ENCODE results near the gene NAA25. TPM values are rescaled to one million over a fixed set of nuclear protein-coding genes. Genes with fewer than 3 reads are reported as not detected.
A peak's percentile ranks its signal among the peaks of the same experiment; 100 is the strongest.
"Not testable (repeated sequence)": the region's sequence is repeated elsewhere in the genome, so short reads cannot be mapped to it uniquely, and the experiment has no call there.

The NAA25 gene
- polyA plus RNA-seq, 3 donors from 2014 or later: 3.9 to 20.3 (median 9.4) TPM

DNA sequence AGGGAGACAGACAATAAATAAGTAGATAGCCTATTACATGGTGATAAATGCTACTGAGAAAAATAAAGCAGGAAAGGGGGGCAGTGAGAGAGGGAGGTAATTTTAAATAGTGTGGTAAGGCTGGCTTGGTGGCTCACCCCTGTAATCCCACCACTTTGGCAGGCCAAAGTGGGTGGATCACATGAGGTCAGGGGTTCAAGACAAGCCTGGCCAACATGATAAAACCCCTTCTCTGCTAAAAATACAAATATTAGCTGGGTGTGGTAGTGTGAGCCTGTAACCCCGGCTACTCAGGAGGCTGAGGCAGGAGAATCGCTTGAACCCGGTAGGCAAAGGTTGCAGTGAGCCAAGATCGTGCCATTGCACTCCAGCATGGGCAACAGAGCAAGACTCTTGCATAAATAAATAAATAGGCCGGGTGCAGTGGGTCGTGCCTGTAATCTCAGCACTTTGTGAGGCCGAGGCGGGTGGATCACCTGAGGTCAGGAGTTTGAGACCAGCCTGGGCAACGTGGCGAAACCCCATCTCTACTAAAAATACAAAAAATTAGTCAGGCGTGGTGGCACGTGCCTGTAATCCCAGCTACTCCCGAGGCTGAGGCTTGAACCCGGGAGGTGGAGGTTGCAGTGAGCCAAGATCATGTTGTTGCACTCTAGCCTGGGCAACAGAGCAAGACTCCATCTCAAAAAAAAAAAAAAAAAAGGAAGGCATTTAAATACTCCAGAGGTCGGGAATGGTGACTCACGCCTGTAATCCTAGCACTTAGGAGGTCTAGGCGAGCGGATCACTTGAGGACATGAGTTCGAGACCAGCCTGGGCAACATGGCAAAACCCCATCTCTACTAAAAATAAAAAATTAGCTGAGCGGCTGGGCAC lies 2.4 kb upstream of the NAA25 start:
- peak overlapping the region in 1 of 6 donors; percentile 45 for H3K27ac Mint-ChIP-seq
- H3K27me3 Mint-ChIP-seq (ENCODE audit: low read depth in 3 of 3); DNase-seq; H3K9me3 Mint-ChIP-seq; H3K4me3 Mint-ChIP-seq; H3K36me3 Mint-ChIP-seq: not testable (repeated sequence)
- peaks cover 24 to 32% of the 10 kb centered on the region in 2 donors for H3K4me1 Mint-ChIP-seq

DNA sequence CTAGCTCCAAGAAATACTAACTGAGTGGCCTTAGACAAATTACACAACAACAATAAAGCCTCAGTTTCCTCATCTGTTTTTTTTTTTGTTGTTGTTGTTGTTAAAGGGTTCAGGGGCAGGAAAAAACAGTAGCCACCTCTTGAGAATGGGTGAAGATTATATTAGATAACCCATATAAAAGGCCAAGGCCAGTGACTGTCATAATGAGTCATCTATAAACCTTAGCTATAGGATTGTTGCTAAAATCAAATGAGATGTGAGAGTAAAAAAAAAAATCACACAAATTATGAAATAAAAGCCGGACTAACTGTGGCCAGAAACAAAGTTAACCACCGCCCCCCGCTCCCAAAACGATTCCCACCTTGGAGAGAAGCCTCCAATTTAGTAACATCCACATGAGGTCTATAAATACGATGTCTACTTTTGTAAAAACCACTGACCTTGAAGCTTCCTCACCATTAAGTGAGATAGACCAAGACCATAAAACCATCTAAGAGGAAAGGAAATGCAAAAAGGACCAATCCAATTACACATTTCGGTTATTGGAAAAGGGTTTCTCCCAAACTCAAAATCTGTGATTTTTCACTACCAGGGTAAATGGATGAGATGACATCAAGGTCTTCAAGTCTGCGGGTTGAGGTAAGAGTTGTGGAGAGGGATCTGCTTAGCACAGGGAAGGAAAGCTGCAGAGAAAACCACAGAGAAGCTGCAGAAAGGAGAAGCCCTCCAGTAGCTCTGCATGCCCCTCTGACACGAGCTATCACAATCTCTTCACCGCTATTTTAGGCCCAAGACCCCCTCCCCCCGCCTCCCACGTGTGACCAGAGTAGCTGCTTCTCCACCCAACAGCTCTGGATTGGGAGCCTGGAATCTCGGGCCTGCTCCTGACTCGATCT lies 1.0 kb downstream of the NAA25 start:
- peaks cover 37 to 54% of the 10 kb centered on the region in 2 donors for H3K4me1 Mint-ChIP-seq
- peak overlapping the region; percentile 84 to 91 (median 88) for H3K27ac Mint-ChIP-seq
- H3K4me3 Mint-ChIP-seq: peak overlapping the region; percentile 80 to 98 (median 88)
- H3K36me3 Mint-ChIP-seq: no peaks in the 10 kb centered on the region
- no peaks in the 10 kb centered on the region for H3K9me3 Mint-ChIP-seq
- peak in 1 of 3 donors; percentile 7 for DNase-seq
- H3K27me3 Mint-ChIP-seq (ENCODE audit: low read depth in 3 of 3): peaks cover 4 to 8% (median 5%) of the 10 kb centered on the region in 3 donors

DNA sequence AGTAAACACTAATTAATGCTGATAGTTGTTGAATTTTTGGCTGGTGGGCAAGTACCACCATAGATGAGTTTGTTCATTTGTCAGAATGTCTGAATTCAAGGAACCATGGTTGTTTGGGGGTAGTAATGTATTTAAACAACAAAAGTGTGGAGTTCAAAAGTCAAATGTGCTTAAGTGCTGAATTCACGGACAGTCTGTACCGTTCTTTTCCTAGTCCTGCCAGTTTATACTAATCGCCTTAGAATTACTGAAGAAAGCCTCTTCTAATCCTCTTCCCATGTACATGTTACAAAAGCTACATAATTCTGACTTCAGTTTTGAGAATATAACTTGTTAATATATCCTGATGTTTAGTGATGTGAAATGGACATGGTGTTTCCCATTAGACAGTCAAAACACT lies 2.7 kb downstream of the NAA25 start:
- H3K4me1 Mint-ChIP-seq: peaks cover 40 to 59% of the 10 kb centered on the region in 2 donors
- H3K4me3 Mint-ChIP-seq: no peak overlapping the region
- H3K27me3 Mint-ChIP-seq (ENCODE audit: low read depth in 3 of 3): peaks cover 4 to 8% (median 4%) of the 10 kb centered on the region in 3 donors
- DNase-seq: no peak
- peak overlapping the region in 3 of 6 donors; percentile 9 to 25 (median 14) for H3K27ac Mint-ChIP-seq
- H3K9me3 Mint-ChIP-seq: no peaks in the 10 kb centered on the region
- H3K36me3 Mint-ChIP-seq: peaks cover 2 to 5% (median 4%) of the 10 kb centered on the region in 3 donors

DNA sequence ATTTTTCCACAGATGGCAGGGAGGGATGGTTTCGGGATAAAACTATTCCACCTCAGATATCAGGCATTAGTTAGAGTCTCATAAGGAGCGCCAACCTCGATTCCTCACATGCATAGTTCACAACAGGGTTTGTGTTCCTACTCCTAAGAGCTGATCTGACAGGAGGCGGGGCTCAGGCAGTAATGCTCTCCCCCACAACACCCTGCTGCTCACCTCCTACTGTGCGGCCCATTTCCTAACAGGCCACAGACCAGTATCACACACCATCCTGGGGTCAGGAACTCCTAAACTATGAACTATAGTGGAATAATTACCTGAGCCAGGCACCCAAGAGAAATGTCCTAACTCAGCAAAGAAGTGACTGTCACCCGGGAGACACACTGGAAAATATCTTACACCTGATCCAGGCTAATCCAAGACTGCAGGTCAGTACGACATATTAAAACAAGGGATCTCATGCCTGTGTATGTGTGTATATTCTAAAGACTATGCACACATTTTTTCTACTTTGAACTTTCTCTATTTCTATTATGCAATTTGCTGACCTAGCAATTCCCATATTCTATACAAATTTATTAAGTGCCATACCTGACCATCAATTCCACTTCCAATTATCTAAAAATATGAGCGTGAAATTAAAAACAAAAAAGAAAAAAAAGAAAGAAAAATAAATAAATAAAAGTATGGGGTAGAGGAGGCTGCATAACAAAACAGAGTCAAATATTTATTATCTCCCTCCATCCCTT lies 4.7 kb downstream of the NAA25 start:
- Mint-ChIP-seq H3K27ac (no peak overlapping the region), H3K27me3 (ENCODE audit: low read depth in 3 of 3) (peaks cover 2 to 8% (median 4%) of the 10 kb centered on the region in 3 donors), H3K9me3 (no peaks in the 10 kb centered on the region), H3K36me3 (peaks cover 3 to 8% (median 5%) of the 10 kb centered on the region in 3 donors), H3K4me1 (peaks cover 36 to 55% of the 10 kb centered on the region in 2 donors), H3K4me3 (no peak overlapping the region)
- DNase-seq: no peak

DNA sequence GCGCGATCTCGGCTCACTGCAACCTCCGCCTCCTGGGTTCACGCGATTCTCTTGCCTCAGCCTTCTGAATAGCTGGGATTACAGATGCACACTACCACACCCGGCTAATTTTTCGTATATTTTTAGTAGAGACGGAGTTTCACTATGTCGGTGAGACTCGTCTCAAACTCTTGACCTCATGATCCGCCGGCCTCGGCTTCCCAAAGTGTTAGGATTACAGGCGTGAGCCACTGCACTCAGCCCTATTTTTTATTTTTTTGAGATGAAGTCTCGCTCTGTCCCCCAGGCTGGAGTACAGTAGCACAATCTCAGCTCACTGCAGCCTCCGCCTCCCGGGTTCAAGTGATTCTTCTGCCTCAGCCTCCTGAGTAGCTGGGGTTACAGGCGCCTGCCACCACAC lies 5.8 kb downstream of the NAA25 start:
- H3K4me1 Mint-ChIP-seq: peaks cover 32 to 46% of the 10 kb centered on the region in 2 donors
- not testable (repeated sequence) for H3K27ac Mint-ChIP-seq; DNase-seq; H3K4me3 Mint-ChIP-seq; H3K36me3 Mint-ChIP-seq; H3K9me3 Mint-ChIP-seq; H3K27me3 Mint-ChIP-seq (ENCODE audit: low read depth in 3 of 3)

DNA sequence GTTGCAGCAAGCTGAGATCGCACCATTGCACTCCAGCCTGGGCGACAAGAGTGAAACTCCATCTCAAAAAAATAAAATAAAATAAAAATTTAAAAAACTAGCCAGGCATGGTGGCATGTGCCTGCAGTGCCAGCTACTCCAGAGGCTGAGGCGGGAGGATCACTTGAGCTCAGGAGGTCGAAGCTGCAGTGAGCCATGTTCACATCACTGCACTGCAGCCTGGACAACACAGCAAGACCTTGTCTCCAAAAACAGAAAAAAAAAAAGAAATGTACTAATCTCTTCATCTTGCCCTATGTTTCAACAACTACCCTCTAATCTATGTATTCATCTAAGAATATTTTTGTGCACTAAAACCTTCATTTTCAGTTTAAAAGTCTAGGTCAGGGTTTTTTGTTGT lies 6.5 kb downstream of the NAA25 start:
- H3K9me3 Mint-ChIP-seq: no peaks in the 10 kb centered on the region
- no peak overlapping the region for H3K4me3 Mint-ChIP-seq
- peaks cover 3 to 8% (median 5%) of the 10 kb centered on the region in 3 donors for H3K36me3 Mint-ChIP-seq
- peaks cover 25 to 40% of the 10 kb centered on the region in 2 donors for H3K4me1 Mint-ChIP-seq
- no peak overlapping the region for H3K27ac Mint-ChIP-seq
- H3K27me3 Mint-ChIP-seq (ENCODE audit: low read depth in 3 of 3): no peaks in the 10 kb centered on the region
- no peak for DNase-seq

DNA sequence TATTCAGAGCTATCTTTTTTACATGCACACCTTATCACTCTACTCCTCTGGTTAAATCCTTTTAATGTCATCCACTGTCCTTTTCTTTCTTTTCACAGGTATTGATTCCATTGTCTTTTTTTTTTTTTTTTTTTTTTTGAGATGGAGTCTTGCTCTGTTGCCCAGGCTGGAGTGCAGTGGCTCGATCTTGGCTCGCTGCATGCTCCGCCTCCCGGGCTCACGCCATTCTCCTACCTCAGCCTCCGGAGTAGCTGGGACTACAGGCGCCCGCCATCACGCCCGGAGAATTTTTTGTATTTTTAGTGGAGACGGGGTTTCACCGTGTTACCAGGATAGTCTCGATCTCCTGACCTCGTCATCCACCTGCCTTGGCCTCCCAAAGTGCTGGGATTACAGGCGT lies 8.1 kb downstream of the NAA25 start:
- Mint-ChIP-seq H3K4me1 (peaks cover 13 to 40% of the 10 kb centered on the region in 2 donors), H3K36me3 (peaks cover 3 to 11% (median 5%) of the 10 kb centered on the region in 3 donors)
- not testable (repeated sequence) for DNase-seq; H3K27me3 Mint-ChIP-seq (ENCODE audit: low read depth in 3 of 3); H3K9me3 Mint-ChIP-seq; H3K4me3 Mint-ChIP-seq; H3K27ac Mint-ChIP-seq

DNA sequence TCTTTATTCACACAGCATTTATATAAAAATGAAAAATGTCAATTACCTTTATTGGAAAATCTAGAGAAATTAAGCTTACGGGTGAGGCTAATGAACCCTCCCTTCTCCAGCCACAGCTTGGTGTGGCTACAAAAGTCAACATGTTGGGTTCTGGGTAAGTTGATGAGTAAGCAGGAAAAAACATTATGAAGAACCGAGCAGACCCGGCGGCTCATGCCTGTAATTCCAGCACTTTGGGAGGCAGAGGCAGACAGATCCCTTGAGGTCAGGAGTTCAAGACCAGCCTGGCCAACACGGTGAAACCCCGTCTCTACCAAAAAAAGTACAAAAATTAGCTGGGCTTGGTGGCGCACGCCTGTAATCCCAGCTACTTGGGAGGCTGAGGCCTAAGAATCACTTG lies 10.9 kb downstream of the NAA25 start:
- no peak overlapping the region for H3K27ac Mint-ChIP-seq
- no peaks in the 10 kb centered on the region for H3K9me3 Mint-ChIP-seq
- H3K27me3 Mint-ChIP-seq (ENCODE audit: low read depth in 3 of 3): no peaks in the 10 kb centered on the region
- peaks cover 7 to 25% of the 10 kb centered on the region in 2 donors for H3K4me1 Mint-ChIP-seq
- H3K36me3 Mint-ChIP-seq: peaks cover 3 to 11% (median 5%) of the 10 kb centered on the region in 3 donors
- no peak overlapping the region for H3K4me3 Mint-ChIP-seq
- DNase-seq: no peak

DNA sequence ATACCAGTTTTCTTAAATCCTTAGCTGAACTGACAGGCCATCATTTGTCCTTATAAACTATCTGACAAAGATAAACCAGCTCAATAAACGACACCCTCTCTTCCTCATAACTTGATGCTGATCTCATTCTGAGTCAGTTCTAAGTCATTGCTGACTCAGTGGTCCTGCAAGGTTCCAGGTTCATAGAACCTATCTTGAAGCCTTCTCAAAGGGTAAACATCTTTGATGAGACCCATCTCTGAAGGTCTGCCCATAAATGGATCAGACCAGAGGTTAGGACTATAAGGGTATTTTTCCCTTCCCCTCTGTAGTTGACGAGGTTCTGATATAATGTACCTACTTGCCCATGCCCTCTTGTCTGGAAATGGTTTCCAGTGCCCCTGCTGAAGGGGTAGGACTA lies 11.9 kb downstream of the NAA25 start:
- no peaks in the 10 kb centered on the region for H3K9me3 Mint-ChIP-seq
- peak overlapping the region in 1 of 6 donors; percentile 35 for H3K27ac Mint-ChIP-seq
- peaks cover 4 to 25% of the 10 kb centered on the region in 2 donors for H3K4me1 Mint-ChIP-seq
- peaks cover 3 to 11% (median 5%) of the 10 kb centered on the region in 3 donors for H3K36me3 Mint-ChIP-seq
- DNase-seq: no peak
- H3K27me3 Mint-ChIP-seq (ENCODE audit: low read depth in 3 of 3): no peaks in the 10 kb centered on the region
- H3K4me3 Mint-ChIP-seq: no peak overlapping the region

DNA sequence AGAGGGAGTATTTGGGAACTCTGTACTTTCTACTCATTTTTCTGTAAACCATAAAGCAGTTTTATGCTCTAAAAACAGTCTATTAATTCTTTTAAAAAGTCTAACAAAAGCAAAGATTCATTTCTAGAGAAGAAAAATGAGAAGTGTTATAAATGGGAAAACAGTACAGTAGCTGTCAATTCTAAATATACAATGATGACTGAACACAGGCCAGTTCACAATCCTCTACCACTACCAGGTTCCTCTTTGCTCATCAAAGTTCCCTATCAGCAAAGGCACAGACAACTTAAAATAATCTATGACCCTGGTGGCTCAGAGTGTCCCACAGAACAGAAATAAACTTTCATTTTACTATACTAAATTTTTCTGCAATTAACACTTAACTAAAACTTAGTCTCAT lies 12.5 kb downstream of the NAA25 start:
- H3K9me3 Mint-ChIP-seq: no peaks in the 10 kb centered on the region
- H3K4me1 Mint-ChIP-seq: peaks cover 4 to 21% of the 10 kb centered on the region in 2 donors
- H3K27me3 Mint-ChIP-seq (ENCODE audit: low read depth in 3 of 3): no peaks in the 10 kb centered on the region
- peak overlapping the region in 2 of 6 donors; percentile 28 to 45 for H3K27ac Mint-ChIP-seq
- no peak for DNase-seq
- peaks cover 3 to 11% (median 3%) of the 10 kb centered on the region in 3 donors for H3K36me3 Mint-ChIP-seq
- H3K4me3 Mint-ChIP-seq: no peak overlapping the region

DNA sequence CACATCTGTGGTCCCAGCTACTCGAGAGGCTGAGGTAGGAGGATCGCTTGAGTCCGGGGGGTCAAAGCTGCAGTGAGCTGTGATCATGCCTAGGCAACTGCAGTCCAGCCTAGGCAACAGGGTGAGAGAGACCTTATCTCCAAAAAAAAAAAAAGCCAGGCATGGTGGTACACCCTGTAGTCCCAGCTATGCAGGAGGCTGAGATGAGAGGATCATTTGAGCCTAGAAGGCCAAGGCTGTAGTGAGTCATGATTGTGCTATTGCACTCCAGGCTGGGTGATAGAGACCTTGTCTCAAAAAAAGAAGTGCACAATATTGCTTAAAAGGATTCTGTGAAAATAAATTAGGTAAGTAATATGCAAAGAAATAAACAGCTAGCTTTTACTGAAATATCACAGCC lies 17.0 kb downstream of the NAA25 start:
- Mint-ChIP-seq H3K27me3 (ENCODE audit: low read depth in 3 of 3) (no peaks in the 10 kb centered on the region), H3K36me3 (peaks cover 5 to 17% (median 12%) of the 10 kb centered on the region in 3 donors), H3K9me3 (no peaks in the 10 kb centered on the region), H3K4me3 (no peak overlapping the region), H3K27ac (no peak overlapping the region), H3K4me1 (peaks cover 3 to 12% of the 10 kb centered on the region in 2 donors)
- DNase-seq: no peak

DNA sequence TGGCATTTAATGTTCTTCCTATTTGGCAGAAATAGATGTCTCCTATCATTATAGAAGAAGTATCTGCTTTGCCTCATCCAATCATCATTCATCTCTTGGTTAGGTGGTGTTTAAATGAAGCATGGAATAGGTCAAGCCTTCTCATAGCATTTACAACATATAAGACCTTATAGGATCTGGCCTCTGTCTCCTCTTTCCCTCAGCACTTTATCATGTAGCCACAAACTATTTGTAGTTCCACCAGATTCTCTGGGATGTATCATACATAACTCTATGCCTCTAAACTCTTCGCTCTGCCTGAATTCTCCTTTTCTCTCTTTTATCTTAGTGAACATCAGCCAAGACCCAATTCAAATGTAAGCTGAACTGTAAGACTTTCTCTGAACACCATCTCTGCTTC lies 20.7 kb downstream of the NAA25 start:
- Mint-ChIP-seq H3K4me3 (no peak overlapping the region), H3K27me3 (ENCODE audit: low read depth in 3 of 3) (no peaks in the 10 kb centered on the region), H3K4me1 (peaks cover 5% of the 10 kb centered on the region in 2 donors), H3K27ac (peak overlapping the region in 3 of 6 donors; percentile 0 to 6 (median 3)), H3K36me3 (peaks cover 5 to 24% (median 15%) of the 10 kb centered on the region in 3 donors), H3K9me3 (no peaks in the 10 kb centered on the region)
- no peak for DNase-seq

Measured in immature natural killer cell (primary cell).